H9 (cell line): ENCODE data around the gene MAP2K3. TPM values are rescaled to one million over a fixed set of nuclear protein-coding genes. Genes with fewer than 3 reads are reported as not detected.
"Not testable (repeated sequence)": the region's sequence is repeated elsewhere in the genome, so short reads cannot be mapped to it uniquely, and the experiment has no call there.

ENCODE experiments used
- DNase-seq: peaks from one replicate; pipeline ENCODE4 v3.0.0-alpha.2; 2017
- H2AFZ ChIP-seq: one replicate; pipeline ENCODE4 v1.6.1; 2013; ENCODE audit warnings: mild to moderate bottlenecking, low read length, control low read depth, moderate library complexity
- H2AK5ac ChIP-seq: 2 replicates; pipeline ENCODE4 v1.6.1; 2013; ENCODE audit warnings: low read length, control low read depth, mixed read lengths; ENCODE audit not compliant: insufficient read length
- H2BK120ac ChIP-seq: one replicate; pipeline ENCODE4 v1.6.1; 2013; ENCODE audit warnings: low read depth, mild to moderate bottlenecking, low read length, control low read depth, inconsistent platforms; ENCODE audit not compliant: poor library complexity, severe bottlenecking
- H2BK12ac ChIP-seq: 2 replicates; pipeline ENCODE4 v1.6.1; 2013; ENCODE audit warnings: low read length, control low read depth, mixed read lengths, low read depth; ENCODE audit not compliant: insufficient read length
- H2BK15ac ChIP-seq: 2 replicates; pipeline ENCODE4 v1.6.1; 2013; ENCODE audit warnings: low read depth, low read length, control low read depth
- H2BK20ac ChIP-seq: one replicate; pipeline ENCODE4 v1.6.1; 2013; ENCODE audit warnings: low read depth, mild to moderate bottlenecking, low read length, control low read depth, inconsistent platforms; ENCODE audit not compliant: poor library complexity, severe bottlenecking
- H2BK5ac ChIP-seq: 2 replicates; pipeline ENCODE4 v1.6.1; 2013; ENCODE audit warnings: low read length, control low read depth, mixed read lengths; ENCODE audit not compliant: insufficient read length
- H3K14ac ChIP-seq: 2 replicates; pipeline ENCODE4 v1.6.1; 2013; ENCODE audit warnings: low read length, control low read depth; ENCODE audit not compliant: insufficient read depth
- H3K18ac ChIP-seq: 2 replicates; pipeline ENCODE4 v1.6.1; 2013; ENCODE audit warnings: low read depth, mild to moderate bottlenecking, mixed read lengths, low read length, control low read depth; ENCODE audit not compliant: insufficient read length
- H3K23ac ChIP-seq: 2 replicates; pipeline ENCODE4 v1.6.1; 2013; ENCODE audit warnings: low read length, control low read depth, mixed read lengths, low read depth; ENCODE audit not compliant: insufficient read length
- H3K23me2 ChIP-seq: 2 replicates; pipeline ENCODE4 v1.6.1; 2013; ENCODE audit warnings: low read depth, mild to moderate bottlenecking, mixed read lengths, low read length, control low read depth; ENCODE audit not compliant: insufficient read length, poor library complexity, severe bottlenecking
- H3K27ac ChIP-seq: 2 replicates; pipeline ENCODE4 v1.5.1; 2013; ENCODE audit warnings: low read length, control low read depth, mixed read lengths, low read depth; ENCODE audit not compliant: insufficient read length
- H3K27me3 ChIP-seq: 2 replicates; pipeline ENCODE4 v1.6.1; 2013; ENCODE audit warnings: low read length, control low read depth, inconsistent platforms; ENCODE audit not compliant: insufficient read depth
- H3K4ac ChIP-seq: 2 replicates; pipeline ENCODE4 v1.6.1; 2013; ENCODE audit warnings: low read depth, mild to moderate bottlenecking, control low read depth, inconsistent platforms, low read length, moderate library complexity
- H3K4me1 ChIP-seq: 2 replicates; pipeline ENCODE4 v1.6.1; 2013; ENCODE audit warnings: low read length, control low read depth, inconsistent platforms; ENCODE audit not compliant: insufficient read depth
- H3K4me2 ChIP-seq: 2 replicates; pipeline ENCODE4 v1.6.1; 2013; ENCODE audit warnings: low read length, control low read depth, mixed read lengths; ENCODE audit not compliant: insufficient read length, insufficient read depth
- H3K56ac ChIP-seq: 2 replicates; pipeline ENCODE4 v1.6.1; 2013; ENCODE audit warnings: low read depth, mild to moderate bottlenecking, mixed read lengths, low read length, control low read depth; ENCODE audit not compliant: insufficient read length
- H3K79me1 ChIP-seq: 2 replicates; pipeline ENCODE4 v1.6.1; 2013; ENCODE audit warnings: low read depth, mild to moderate bottlenecking, moderate library complexity, low read length, control low read depth, inconsistent platforms; ENCODE audit not compliant: insufficient read depth, poor library complexity, severe bottlenecking
- H3K79me2 ChIP-seq: 2 replicates; pipeline ENCODE4 v1.6.1; 2013; ENCODE audit warnings: low read length, control low read depth, inconsistent platforms; ENCODE audit not compliant: insufficient read depth
- H3K9ac ChIP-seq: 2 replicates; pipeline ENCODE4 v1.6.1; 2013; ENCODE audit warnings: low read length, control low read depth, mixed read lengths; ENCODE audit not compliant: insufficient read length; ENCODE audit errors: extremely low read depth
- H3K9me3 ChIP-seq: one replicate; pipeline ENCODE4 v1.6.1; 2013; ENCODE audit warnings: low read depth, low read length, inconsistent platforms; ENCODE audit not compliant: control insufficient read depth
- H3T11ph ChIP-seq: one replicate; pipeline ENCODE4 v1.6.1; 2013; ENCODE audit warnings: mild to moderate bottlenecking, low read length, control low read depth, inconsistent platforms
- H4K20me1 ChIP-seq: one replicate; pipeline ENCODE4 v1.6.1; 2013; ENCODE audit not compliant: control insufficient read depth, insufficient read length, insufficient read depth
- H4K5ac ChIP-seq: 2 replicates; pipeline ENCODE4 v1.6.1; 2013; ENCODE audit warnings: low read depth, mild to moderate bottlenecking, mixed read lengths, low read length, control low read depth; ENCODE audit not compliant: insufficient read length
- H4K8ac ChIP-seq: replicated peaks from 2 replicates; pipeline ENCODE4 v1.6.1; 2013; ENCODE audit warnings: low read length, control low read depth, mixed read lengths, low read depth; ENCODE audit not compliant: insufficient read length
- H4K91ac ChIP-seq: 2 replicates; pipeline ENCODE4 v1.6.1; 2013; ENCODE audit warnings: low read depth, mild to moderate bottlenecking, moderate library complexity, mixed read lengths, low read length, control low read depth; ENCODE audit not compliant: insufficient read length
- H3K27ac Mint-ChIP-seq, 3 experiments: 2 replicates in 2 of 3; 3 replicates in 1 of 3; pipeline ENCODE4 v1.8.0; 2020 to 2021; ENCODE audit warnings: mixed read lengths in 3 of 3, mild to moderate bottlenecking in 1 of 3, moderate library complexity in 1 of 3
- H3K27me3 Mint-ChIP-seq: 2 replicates; pipeline ENCODE4 v1.8.0; 2021; ENCODE audit warnings: low read depth, mild to moderate bottlenecking, moderate library complexity, mixed read lengths
- H3K36me3 Mint-ChIP-seq, 3 experiments: 2 replicates in 2 of 3; 3 replicates in 1 of 3; pipeline ENCODE4 v1.8.0; 2020 to 2021; ENCODE audit warnings: low read depth in 3 of 3, mixed read lengths in 3 of 3; ENCODE audit not compliant: insufficient read depth in 1 of 3
- H3K4me1 Mint-ChIP-seq, 2 experiments: 2 replicates each; pipeline ENCODE4 v1.8.0; 2020; ENCODE audit warnings: mixed read lengths in 2 of 2
- H3K4me3 Mint-ChIP-seq, 2 experiments: 2 replicates in 1 of 2; 3 replicates in 1 of 2; pipeline ENCODE4 v1.8.0; 2020 to 2021; ENCODE audit warnings: mild to moderate bottlenecking in 2 of 2, mixed read lengths in 2 of 2, moderate library complexity in 1 of 2
- H3K9me3 Mint-ChIP-seq, 2 experiments: 2 replicates in 1 of 2; 3 replicates in 1 of 2; pipeline ENCODE4 v1.8.0; 2020; ENCODE audit warnings: mild to moderate bottlenecking in 2 of 2, mixed read lengths in 2 of 2, moderate library complexity in 1 of 2
- WGBS: extraction: QIAGEN DNeasy Blood & Tissue Kit; methylation state at CpG from one replicate; pipeline ENCODE4 v1.1.7; 2013; ENCODE audit warnings: missing lambda C conversion rate, low lambda C conversion rate, mixed read lengths; ENCODE audit not compliant: insufficient read length; ENCODE audit errors: extremely low coverage; 5-methylcytosine and 5-hydroxymethylcytosine counted together
- total RNA-seq: library from RNA; stranded (reverse); gene quantifications from 2 replicates; pipeline ENCODE4 v1.2.1, GENCODE V29; 2021
- TF ChIP-seq, protein P1 (sequence below): fragments of 200-600 bp; sonication (generic); conservative IDR thresholded peaks from 3 replicates; pipeline ENCODE4 v1.8.0; 2021; ENCODE audit warnings: antibody characterized with exemption, mild to moderate bottlenecking

The MAP2K3 gene
- total RNA-seq, 1 experiment from 2014 or later, result 26.1 TPM

DNA sequence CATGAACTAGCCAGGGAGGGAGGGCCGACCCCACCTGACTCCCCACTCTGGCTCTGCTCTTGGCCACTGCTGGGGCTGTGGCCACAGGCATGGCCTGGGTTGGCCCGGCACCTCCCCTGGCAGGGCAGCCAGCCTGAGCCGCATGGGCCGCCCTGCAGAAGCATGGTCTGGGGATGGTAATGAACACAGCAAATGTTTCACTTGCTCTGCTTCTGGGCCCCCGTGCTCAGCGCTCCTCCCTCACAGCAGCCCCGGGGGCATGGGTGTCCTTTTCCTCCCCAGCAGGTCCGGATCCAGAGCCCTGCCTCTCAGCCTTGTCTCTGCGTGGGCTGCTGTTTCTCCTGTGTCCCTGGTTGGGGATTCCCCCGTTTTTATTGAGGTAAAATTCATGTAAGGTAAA, 60.7 kb downstream of the MAP2K3 start:
- Mint-ChIP-seq H3K36me3 (peaks cover 0 to 4% (median 0%) of the 10 kb centered on the region in 3 experiments; a peak in 1 of 7 replicates), H3K4me1 (no peaks in the 10 kb centered on the region), H3K4me3 (no peak overlapping the region), H3K27me3 (peaks cover 2% of the 10 kb centered on the region), H3K9me3 (peaks cover 9 to 14% of the 10 kb centered on the region in 2 experiments), H3K27ac (no peak overlapping the region)
- TF ChIP-seq, protein P1, sequence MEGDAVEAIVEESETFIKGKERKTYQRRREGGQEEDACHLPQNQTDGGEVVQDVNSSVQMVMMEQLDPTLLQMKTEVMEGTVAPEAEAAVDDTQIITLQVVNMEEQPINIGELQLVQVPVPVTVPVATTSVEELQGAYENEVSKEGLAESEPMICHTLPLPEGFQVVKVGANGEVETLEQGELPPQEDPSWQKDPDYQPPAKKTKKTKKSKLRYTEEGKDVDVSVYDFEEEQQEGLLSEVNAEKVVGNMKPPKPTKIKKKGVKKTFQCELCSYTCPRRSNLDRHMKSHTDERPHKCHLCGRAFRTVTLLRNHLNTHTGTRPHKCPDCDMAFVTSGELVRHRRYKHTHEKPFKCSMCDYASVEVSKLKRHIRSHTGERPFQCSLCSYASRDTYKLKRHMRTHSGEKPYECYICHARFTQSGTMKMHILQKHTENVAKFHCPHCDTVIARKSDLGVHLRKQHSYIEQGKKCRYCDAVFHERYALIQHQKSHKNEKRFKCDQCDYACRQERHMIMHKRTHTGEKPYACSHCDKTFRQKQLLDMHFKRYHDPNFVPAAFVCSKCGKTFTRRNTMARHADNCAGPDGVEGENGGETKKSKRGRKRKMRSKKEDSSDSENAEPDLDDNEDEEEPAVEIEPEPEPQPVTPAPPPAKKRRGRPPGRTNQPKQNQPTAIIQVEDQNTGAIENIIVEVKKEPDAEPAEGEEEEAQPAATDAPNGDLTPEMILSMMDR, result no peak
- Histone ChIP-seq H3K23ac (no peak overlapping the region), H3K27ac (no peak overlapping the region), H2AFZ (no peak overlapping the region), H4K8ac (no peak overlapping the region), H3K23me2 (no peaks in the 10 kb centered on the region), H2AK5ac (no peak overlapping the region), H4K20me1 (no peaks in the 10 kb centered on the region), H2BK120ac (no peak overlapping the region), H4K5ac (no peak overlapping the region), H2BK5ac (no peak overlapping the region), H3K18ac (no peak overlapping the region), H4K91ac (no peak overlapping the region), H2BK20ac (no peak overlapping the region), H3T11ph (no peak overlapping the region), H3K27me3 (no peaks in the 10 kb centered on the region), H3K56ac (no peak overlapping the region), H3K9ac (no peak overlapping the region), H2BK15ac (no peak overlapping the region), H2BK12ac (no peak overlapping the region), H3K4me2 (no peak overlapping the region), H3K14ac (no peak overlapping the region), H3K79me1 (no peaks in the 10 kb centered on the region), H3K79me2 (no peaks in the 10 kb centered on the region), H3K9me3 (no peaks in the 10 kb centered on the region), H3K4me1 (no peaks in the 10 kb centered on the region), H3K4ac (no peak overlapping the region)
- no peak for DNase-seq
- no CpG with 5 or more reads among the region's 10 CpGs for WGBS

DNA sequence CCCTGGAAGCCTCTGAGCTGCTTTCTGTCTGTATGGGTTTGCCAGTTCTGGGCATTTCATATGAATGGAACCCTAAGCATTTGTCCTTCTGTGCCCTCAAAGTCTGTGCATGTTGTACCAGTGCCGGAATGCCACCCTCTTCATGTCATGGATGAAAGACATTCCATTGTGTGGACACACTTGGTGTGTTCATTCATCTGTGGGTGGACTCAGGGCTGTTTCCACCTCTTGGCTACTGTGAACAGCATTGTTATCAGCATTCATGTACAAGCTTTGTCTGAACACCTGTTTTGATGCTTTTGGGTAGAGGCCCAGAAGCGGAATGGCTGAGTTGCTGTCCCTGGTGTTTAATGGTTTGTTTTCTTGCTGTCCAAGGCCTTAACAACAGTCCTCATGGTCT, 61.6 kb downstream of the MAP2K3 start:
- H3K4ac ChIP-seq, H4K91ac ChIP-seq, H3K56ac ChIP-seq, H3K4me1 Mint-ChIP-seq, H4K20me1 ChIP-seq, H3K4me1 ChIP-seq, H3K9me3 ChIP-seq, H3K79me2 ChIP-seq, H3K4me2 ChIP-seq, H4K8ac ChIP-seq, H3K4me3 Mint-ChIP-seq, H3K27me3 ChIP-seq, H3K9ac ChIP-seq, H3K14ac ChIP-seq, H2BK12ac ChIP-seq, H3K23me2 ChIP-seq, H3K18ac ChIP-seq, H3K27ac Mint-ChIP-seq, H2AK5ac ChIP-seq, H4K5ac ChIP-seq, DNase-seq, H3K23ac ChIP-seq, H3K27me3 Mint-ChIP-seq, H2BK15ac ChIP-seq, H3K27ac ChIP-seq, H2BK120ac ChIP-seq, H3K36me3 Mint-ChIP-seq, H3T11ph ChIP-seq, H3K79me1 ChIP-seq, H2AFZ ChIP-seq, H2BK5ac ChIP-seq, H2BK20ac ChIP-seq: not testable (repeated sequence)
- WGBS, result no CpG with 5 or more reads among the region's 2 CpGs
- peaks cover 7 to 10% of the 10 kb centered on the region in 2 experiments for H3K9me3 Mint-ChIP-seq
